T follicular helper cell (primary cell): ENCODE data around the gene TSPAN9.

Experiments
- DNase-seq: peaks from one replicate; pipeline ENCODE4 v3.0.0-alpha.2; 2020; ENCODE audit warnings: low read depth

Gene TSPAN9

DNA sequence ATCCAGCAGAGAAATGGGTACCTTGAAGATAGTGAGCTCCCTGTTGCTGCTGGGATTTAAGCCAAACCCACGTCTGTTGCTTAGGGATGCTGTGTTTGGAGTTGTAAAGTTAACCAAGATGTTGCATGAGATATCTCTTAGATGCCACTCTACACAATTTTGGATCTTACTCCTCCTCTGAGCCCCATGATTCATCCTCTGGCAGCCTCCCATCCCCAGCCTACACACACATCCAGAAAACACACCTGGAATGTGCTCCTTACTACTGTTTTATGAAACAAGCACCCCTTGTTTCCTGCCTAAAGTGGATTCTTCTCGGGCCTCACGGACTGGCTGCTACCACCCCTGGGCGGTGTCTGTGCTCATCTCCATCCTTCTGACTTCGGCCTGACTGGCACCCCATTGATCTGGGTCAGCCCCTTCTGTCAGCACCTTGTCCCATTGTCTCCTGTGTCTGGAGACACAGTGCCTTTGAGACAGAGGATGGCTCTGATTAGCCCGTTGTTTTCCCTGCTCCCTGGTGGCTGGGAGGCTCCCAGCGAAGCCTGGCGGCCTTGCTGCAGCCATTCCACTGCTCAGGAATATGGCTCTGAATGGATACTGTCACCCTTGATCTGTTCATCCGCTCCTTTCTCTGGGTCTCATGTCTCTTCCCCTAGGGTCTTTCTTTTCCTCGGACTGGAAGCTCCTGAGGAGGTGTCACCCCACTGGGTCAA, 24.3 kb downstream of the TSPAN9 start:
- no peak for DNase-seq

DNA sequence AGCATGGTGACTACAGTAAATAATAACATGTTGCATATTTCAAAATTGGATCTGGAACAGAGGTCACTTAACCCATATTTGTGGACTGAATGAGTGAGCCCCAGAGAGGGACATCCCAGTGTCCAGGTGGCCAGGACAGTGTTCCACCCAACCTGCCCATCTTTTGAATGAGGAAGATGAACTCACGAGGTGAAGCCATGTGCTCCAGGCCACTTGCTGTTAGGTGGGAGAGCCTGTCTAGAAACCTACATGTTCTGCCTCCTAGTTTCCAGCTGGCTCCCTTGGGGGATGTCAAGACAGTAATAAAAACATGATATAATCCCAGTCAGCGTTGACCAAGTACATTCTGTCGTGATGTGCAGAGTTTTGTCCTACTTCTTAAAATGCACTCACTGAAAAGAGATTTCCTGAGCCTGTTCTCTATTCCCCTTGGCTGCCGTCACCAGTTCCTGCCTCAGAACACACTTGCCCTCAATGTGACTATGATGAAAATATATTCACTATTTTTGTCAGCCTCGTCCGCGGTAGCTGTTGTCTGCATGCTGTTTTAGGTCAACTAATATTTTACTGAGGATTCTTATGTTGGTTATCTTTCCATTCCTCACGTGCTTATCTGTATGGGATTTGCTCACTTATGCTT, 25.7 kb downstream of the TSPAN9 start:
- no peak for DNase-seq

GRCh38 chr12:3103806-3104205, 26.6 kb downstream of the TSPAN9 start:
- no peak for DNase-seq

DNA sequence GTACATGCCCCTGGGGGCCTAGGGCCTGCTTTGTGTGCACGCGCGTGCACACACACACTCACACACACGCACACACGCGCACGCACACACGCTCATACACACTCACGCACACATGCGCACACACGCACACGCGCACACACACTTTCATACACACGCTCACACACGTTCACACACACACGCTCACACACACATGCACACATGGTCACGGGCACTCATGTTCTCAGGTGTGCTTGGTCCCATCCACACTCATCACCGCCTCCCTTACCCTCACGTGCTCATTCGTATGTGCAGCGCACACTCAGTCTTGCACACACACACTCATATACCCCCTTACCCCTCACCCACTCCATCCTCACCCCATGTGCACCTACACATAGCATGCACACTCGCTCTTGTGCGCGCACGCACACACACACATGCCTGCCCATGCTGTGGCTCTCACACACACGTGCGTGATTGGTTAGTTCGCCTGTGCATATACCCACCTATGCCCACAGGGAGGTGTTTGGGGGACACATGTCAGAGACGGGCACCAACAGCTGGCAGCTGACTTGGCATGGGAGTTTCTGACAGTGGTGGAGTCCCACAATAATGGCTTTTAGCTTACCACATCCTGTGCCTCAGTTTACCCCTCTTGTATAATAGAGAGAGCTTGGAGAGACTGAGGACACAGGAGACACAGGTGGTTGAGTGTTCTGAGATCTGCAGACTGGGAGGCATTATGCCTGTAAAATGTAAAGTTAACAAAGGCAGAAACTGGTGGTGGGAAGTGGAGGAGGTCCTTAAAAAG, 28.7 kb downstream of the TSPAN9 start:
- no peak for DNase-seq

GRCh38 chr12:3106579-3106978, 29.4 kb downstream of the TSPAN9 start:
- no peak for DNase-seq

- no peak for DNase-seq
Observed at GRCh38 chr12:3107071-3107583, 29.9 kb downstream of the TSPAN9 start.

GRCh38 chr12:3107954-3108353, 30.8 kb downstream of the TSPAN9 start:
- no peak for DNase-seq

GRCh38 chr12:3110578-3110977, 33.4 kb downstream of the TSPAN9 start:
- DNase-seq, result no peak

- DNase-seq, result no peak
Observed at GRCh38 chr12:3113671-3114325, 36.6 kb downstream of the TSPAN9 start.

DNA sequence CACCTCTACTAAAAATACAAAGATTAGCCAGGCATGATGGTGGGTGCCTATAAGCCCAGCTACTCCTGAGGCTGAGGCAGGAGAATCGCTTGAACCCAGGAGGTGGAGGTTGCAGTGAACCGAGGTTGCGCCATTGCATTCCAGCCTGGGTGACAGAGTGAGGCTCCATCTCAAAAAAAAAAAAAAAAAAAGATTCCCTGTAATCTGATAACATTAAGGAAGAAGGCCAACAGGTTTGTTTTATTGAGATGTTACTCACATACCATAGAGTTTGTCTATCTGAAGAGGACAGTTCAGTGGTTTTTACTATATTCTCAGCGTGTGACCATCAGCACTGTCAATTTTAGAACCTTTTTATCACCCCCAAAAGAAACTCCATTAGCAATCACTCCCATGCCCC, 37.5 kb downstream of the TSPAN9 start:
- DNase-seq, result no peak

GRCh38 chr12:3115078-3115477, 37.9 kb downstream of the TSPAN9 start:
- no peak for DNase-seq

DNA sequence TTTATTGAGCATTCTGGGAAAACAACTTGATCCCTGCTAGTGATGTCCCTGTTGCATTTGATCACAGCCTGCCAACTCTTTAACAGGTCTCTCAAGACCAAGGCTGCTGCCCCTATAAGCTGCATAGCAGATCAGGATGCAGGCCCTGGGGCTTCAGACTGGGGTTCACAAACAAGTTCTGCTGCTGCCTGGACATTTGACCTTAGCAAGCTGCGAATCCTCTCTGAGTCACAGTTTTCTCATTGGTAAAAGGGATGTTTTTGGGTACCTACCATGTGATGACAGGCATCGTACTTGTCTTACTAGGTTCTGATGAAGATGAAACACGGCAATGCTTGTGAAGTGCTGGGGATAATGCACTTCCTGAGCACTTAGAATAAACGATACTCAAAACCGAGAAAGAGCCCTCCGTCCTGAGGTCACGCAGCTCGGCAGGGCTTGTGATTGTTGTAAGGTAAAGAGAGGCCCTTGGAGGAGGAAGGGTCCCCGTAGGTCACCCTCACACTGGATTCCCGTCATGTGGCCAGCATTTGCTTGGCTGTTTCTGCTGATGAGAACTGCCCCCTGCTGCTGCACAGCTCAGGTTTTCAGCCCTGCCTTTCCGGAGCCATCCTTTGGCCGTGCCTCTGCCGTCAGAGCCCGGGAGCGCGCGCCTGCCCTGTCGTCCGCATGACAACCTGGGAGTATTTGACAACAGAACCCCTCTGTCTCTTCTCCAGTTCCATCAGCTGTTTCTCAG, 39.1 kb downstream of the TSPAN9 start:
- no peak for DNase-seq

DNA sequence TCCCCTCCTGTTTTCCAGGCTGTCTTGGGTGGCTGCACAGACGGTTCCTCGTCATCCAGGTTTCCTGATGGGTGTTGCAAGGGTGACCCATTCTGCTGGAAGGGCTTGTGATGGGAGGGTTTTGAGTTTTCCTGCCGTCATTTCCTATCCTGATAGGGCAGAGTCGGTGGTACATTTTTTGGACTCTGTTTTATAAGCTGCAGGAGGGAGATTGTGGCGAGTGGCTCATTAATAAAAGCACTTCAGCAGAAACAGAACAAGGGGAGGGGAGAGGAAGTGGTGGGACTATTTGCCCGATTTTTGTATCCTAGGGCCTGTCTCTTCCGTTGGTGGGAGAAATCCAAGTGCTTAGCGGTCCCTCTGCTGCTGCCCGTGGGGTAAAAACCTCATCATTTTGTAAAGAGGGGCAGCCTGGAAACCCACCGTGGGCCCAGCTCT, 40.0 kb downstream of the TSPAN9 start:
- DNase-seq, result no peak

- no peak for DNase-seq
Observed at GRCh38 chr12:3117591-3118015, 40.4 kb downstream of the TSPAN9 start.

GRCh38 chr12:3119192-3119755, 42.1 kb downstream of the TSPAN9 start:
- no peak for DNase-seq

DNA sequence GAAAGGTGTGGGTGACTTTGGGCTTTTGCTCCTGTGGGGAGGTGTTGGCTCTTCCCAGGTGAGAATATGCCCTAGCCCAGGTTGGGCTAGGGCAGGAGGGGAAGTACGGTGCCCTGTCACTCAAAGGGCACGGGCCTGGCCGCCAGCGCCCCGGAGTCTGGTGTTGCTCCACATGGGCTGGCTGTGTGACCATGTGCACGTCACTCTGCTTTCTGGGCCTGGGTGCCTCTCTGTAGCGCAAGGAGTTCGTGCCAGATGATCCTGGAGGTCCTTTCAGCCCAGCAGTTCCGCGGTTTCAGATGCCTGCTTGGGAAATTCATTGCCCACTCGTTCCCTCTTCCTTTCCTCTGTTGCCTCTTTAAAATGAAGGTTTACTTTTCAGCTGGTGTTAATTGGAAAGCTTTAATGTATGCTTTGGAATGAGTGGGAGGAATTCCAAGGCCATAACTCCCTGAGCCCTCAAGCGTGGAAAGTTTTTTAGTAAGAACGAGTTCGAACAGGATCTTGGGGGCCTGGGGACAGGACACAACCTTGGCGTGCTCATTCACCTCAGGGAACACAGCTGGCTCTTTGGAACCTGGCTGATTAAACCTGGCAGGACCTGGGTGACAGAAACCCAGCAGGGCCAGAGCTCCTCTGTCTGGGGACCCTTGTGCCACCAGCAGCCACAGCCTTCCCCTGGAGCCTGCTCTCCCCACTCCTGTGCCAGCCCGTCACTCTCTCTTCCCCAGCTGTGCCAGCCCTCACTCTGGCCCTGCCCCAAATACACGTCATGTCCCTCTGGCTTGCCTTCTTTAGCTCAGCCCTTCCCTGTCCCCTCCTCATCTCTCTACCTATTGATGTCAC, 42.8 kb downstream of the TSPAN9 start:
- DNase-seq, result no peak

- DNase-seq, result no peak
Observed at GRCh38 chr12:3120701-3121100, 43.5 kb downstream of the TSPAN9 start.

DNA sequence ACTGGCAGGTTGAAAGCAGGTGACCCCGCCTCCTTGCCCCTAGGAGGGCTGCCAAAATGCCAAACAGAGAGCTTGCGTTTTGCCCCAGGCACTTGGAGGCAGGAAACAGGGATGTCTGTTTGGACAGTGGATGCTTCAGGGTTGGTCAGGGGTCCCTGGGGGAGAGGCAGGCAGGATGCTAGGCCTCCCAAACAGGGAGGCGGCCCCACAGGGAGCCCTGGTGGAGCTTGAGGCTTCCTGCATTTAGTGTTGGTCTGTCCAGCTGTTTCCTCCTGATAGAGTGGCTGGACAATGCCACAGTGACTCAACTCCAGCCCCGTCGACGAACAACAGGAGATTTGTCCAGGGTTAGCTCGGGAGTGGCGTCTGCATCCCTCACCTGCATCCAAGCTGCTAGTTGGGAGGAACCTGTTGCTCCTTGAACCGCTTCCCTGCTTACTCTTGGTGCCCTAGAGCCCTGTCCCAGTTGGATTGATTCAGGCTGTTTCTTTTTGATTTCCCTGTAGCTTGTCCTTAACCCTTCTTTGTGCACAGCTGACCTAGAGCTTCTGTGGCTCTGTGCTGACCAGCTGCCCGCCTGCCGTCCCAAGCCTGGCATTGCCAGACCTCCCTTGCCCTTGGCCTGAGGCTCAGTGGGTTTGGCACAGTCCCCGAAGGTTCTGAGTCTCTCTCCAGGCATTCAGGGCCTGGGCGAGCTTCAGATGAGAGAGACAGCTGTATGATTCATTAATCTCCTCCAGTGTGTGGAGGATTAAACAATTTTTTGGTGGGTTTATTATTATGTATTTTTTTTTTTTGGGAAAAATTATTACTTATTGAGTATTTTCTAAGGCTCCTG, 45.9 kb downstream of the TSPAN9 start:
- DNase-seq, result no peak

GRCh38 chr12:3123729-3124128, 46.5 kb downstream of the TSPAN9 start:
- DNase-seq, result no peak
